Activated naive CD8-positive, alpha-beta T cell treated with anti-CD3 and anti-CD28 coated beads, Interleukin-2, amount 10 ng/mL, durations not matched to agents 7 days and 5 days (primary cell): ENCODE results near the gene VCPKMT. TPM values are rescaled to one million over a fixed set of nuclear protein-coding genes. Genes with fewer than 3 reads are reported as not detected.
"Not testable (repeated sequence)": the region's sequence is repeated elsewhere in the genome, so short reads cannot be mapped to it uniquely, and the experiment has no call there.

ENCODE experiments used
- ATAC-seq: fragments of 150-1000 bp; cut with Tn5 transposase; one replicate; pipeline ENCODE4 v1.10.0; 2021; ENCODE audit warnings: low read depth, moderate library complexity
- POLR2A ChIA-PET: fragments of 350-600 bp; sonication (Branson Sonifier 250); formaldehyde crosslinking; loops from one replicate; lab custom pipeline; 2021; ENCODE audit warnings: antibody characterized with exemption; lab: Charles Lee
- DNase-seq: peaks from one replicate; pipeline ENCODE4 v3.0.0; 2021
- H3K27ac Mint-ChIP-seq: one replicate; pipeline ENCODE4 v1.8.0; 2022; ENCODE audit warnings: mild to moderate bottlenecking, mixed read lengths
- H3K27me3 Mint-ChIP-seq: one replicate; pipeline ENCODE4 v1.8.0; 2022; ENCODE audit warnings: mild to moderate bottlenecking, moderate library complexity, mixed read lengths
- H3K36me3 Mint-ChIP-seq: one replicate; pipeline ENCODE4 v1.8.0; 2021; ENCODE audit warnings: mild to moderate bottlenecking, mixed read lengths
- H3K4me1 Mint-ChIP-seq: one replicate; pipeline ENCODE4 v1.8.0; 2021; ENCODE audit warnings: mixed read lengths
- H3K4me3 Mint-ChIP-seq: one replicate; pipeline ENCODE4 v1.8.0; 2022; ENCODE audit warnings: mild to moderate bottlenecking, moderate library complexity, mixed read lengths
- H3K9me3 Mint-ChIP-seq: one replicate; pipeline ENCODE4 v1.8.0; 2021; ENCODE audit warnings: mixed read lengths
- total RNA-seq, 2 experiments: library from RNA; stranded (reverse); gene quantifications; one replicate each; pipeline ENCODE4 v1.2.3, GENCODE V29; 2021

VCPKMT gene
- total RNA-seq, 2 experiments from 2014 or later = 12.9 to 14.9 TPM

GRCh38 chr14:50088731-50089130, 27.6 kb downstream of the VCPKMT start:
- no peak for ATAC-seq
- DNase-seq = no peak
- Mint-ChIP-seq H3K4me3 (peak overlapping the region; percentile 47), H3K27ac (peak overlapping the region; percentile 91), H3K27me3 (no peaks in the 10 kb centered on the region), H3K36me3 (peaks cover 20% of the 10 kb centered on the region), H3K9me3 (no peaks in the 10 kb centered on the region), H3K4me1 (peaks cover 82% of the 10 kb centered on the region)
- POLR2A ChIA-PET = interaction anchor here (0.6 to 5.7 kb wide), 8 partner anchors 7 to 241 kb away, joined by 3 to 83 read pairs (median 10); no protein-coding TSS in a partner anchor

DNA sequence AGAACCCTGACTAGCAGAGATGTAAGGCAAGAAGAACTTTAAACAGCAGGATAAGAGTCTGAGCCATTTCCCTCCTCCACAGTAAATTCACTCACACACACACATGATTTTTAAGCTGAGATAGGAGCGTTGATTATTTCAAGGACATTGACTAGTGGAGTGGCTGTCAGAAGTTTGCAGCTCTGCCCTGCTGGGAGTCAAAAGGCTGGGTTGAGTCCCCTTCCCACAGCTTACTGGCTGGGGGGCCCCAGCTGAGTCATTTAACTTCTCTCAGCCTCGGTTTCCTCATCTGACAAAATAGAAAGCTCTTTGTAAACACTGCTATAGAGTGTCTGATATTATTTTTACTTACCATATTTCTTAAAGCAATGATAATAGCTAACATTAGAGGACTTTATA, 28.3 kb downstream of the VCPKMT start:
- H3K27me3 Mint-ChIP-seq = no peaks in the 10 kb centered on the region
- H3K4me3 Mint-ChIP-seq = peak overlapping the region; percentile 63
- DNase-seq = no peak
- no peaks in the 10 kb centered on the region for H3K9me3 Mint-ChIP-seq
- H3K27ac Mint-ChIP-seq = peak overlapping the region; percentile 91
- POLR2A ChIA-PET = interaction anchor here (0.7 to 5.7 kb wide), 8 partner anchors 8 to 225 kb away, joined by 3 to 83 read pairs (median 10); partner anchors contain the start of gene ARF6
- no peak for ATAC-seq
- peaks cover 18% of the 10 kb centered on the region for H3K36me3 Mint-ChIP-seq
- peaks cover 81% of the 10 kb centered on the region for H3K4me1 Mint-ChIP-seq

DNA sequence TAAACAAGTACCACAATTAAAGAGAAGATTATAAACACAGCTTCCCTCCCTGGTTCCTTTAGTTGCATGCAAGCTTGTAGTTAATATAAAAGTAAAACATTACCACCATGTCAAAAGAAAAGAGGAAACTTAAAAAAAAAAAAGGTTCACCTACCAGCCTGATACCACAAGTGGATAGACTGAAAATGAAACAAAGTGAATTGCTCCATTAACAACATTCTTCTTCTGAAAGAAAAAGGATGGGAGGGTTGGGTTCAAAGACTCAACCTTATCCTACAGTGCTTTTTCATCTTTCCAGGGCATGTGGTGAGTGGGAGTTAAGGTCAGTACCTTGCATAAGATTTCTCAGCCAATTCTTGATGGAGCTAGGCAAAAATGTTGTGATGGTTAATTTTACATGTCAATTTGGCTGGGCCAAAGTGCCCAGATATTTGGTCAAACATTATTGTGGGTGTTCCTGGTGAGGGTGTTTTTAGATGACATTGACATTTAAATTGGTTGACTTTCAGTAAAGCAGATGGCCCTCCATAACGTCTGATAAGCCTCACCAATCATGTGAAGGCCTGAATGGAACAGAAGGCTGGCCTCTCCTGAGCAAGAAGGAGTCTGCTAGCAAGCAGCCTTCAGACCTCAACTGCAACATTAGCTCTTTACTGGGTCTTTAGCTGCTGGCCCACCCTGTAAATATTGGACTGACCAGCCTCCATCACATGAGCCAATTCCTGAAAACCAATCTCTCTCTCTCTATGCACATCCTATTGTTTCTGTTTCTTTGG, 28.8 kb downstream of the VCPKMT start:
- H3K4me3 Mint-ChIP-seq = peak overlapping the region; percentile 63
- peaks cover 18% of the 10 kb centered on the region for H3K36me3 Mint-ChIP-seq
- DNase-seq = no peak
- POLR2A ChIA-PET = interaction anchor here (0.7 to 5.7 kb wide), 8 partner anchors 9 to 224 kb away, joined by 3 to 83 read pairs (median 10); partner anchors contain the start of gene ARF6
- H3K27me3 Mint-ChIP-seq = no peaks in the 10 kb centered on the region
- peak; percentile 4 for ATAC-seq
- H3K27ac Mint-ChIP-seq = peak overlapping the region; percentile 91
- H3K9me3 Mint-ChIP-seq = no peaks in the 10 kb centered on the region
- H3K4me1 Mint-ChIP-seq = peaks cover 82% of the 10 kb centered on the region

DNA sequence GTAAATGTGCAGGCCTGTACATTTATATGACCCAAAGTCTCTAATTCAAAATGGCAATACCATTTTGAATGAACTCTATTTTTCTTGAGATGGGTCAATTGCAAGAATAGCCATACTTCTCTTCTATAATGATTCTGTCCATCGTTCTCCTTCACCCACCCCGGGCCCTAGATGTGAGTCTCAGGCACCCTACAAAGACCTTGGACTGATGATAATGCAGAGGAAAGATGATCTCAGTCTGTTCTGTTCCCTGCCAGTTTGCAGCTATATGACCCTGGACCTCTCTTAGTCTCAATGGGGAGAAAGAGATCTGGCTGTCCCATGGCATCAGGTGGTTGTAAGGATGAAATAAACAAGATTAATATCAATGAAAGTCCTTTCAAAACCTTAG, 30.1 kb downstream of the VCPKMT start:
- POLR2A ChIA-PET = interaction anchor here (0.9 to 5.7 kb wide), 14 partner anchors 10 to 465 kb away, joined by 3 to 83 read pairs (median 7); partner anchors contain the start of genes ARF6, MGAT2, NEMF and RPL36AL
- peaks cover 18% of the 10 kb centered on the region for H3K36me3 Mint-ChIP-seq
- no peaks in the 10 kb centered on the region for H3K27me3 Mint-ChIP-seq
- no peaks in the 10 kb centered on the region for H3K9me3 Mint-ChIP-seq
- H3K4me1 Mint-ChIP-seq = peaks cover 78% of the 10 kb centered on the region
- ATAC-seq (no peak), DNase-seq (no peak)
- peak overlapping the region; percentile 94 for H3K27ac Mint-ChIP-seq
- peak overlapping the region; percentile 69 for H3K4me3 Mint-ChIP-seq

DNA sequence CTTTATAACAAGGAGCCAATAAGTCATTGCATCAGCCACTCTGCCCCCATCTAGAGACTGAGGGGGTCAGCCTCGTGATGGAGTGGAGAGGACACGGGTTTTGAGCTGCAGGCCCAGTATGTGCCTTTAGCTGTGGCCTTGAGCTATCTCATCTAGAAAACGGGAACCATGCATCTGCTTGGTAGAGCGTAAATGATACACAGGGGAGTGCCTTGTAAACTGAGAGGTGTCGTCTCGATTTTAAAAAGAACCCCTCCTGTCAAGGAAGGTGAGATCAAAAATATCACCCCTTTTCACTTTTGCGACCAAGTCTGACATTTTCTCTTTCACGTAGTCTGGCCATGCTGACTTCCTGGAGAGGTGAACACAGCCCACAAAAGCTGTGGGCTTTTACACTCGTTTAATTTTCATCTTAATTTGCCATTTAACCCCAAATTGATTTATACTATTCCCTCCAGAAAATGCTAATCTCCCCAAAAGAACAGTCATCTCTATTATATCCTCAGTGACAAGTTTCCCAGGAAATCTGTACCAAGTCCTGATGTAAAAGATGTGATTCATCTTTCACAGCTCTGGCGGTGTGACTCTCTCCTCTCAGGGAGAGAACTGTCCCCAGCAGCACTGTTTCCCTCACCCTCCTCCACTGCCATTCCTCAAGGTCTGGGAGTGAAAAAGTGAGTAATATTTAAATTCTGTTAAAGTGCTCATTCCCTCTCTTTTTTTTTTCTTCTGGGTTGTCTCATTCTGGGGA, 30.6 kb downstream of the VCPKMT start:
- no peaks in the 10 kb centered on the region for H3K27me3 Mint-ChIP-seq
- peak overlapping the region; percentile 69 for H3K4me3 Mint-ChIP-seq
- no peak for ATAC-seq
- H3K4me1 Mint-ChIP-seq = peaks cover 76% of the 10 kb centered on the region
- no peaks in the 10 kb centered on the region for H3K9me3 Mint-ChIP-seq
- peaks cover 13% of the 10 kb centered on the region for H3K36me3 Mint-ChIP-seq
- peak overlapping the region; percentile 94 for H3K27ac Mint-ChIP-seq
- POLR2A ChIA-PET = interaction anchor here (0.7 to 5.7 kb wide), 16 partner anchors 10 to 465 kb away, joined by 3 to 83 read pairs (median 4); partner anchors contain the start of genes KLHDC2, MGAT2, NEMF and RPL36AL
- no peak for DNase-seq

- DNase-seq (no peak), ATAC-seq (no peak)
- no peaks in the 10 kb centered on the region for H3K9me3 Mint-ChIP-seq
- POLR2A ChIA-PET = interaction anchor here (0.6 to 5.7 kb wide), 8 partner anchors 22 to 317 kb away, joined by 3 to 83 read pairs (median 6); partner anchors contain the start of gene KLHDC2
- H3K36me3 Mint-ChIP-seq = peaks cover 8% of the 10 kb centered on the region
- peak overlapping the region; percentile 69 for H3K4me3 Mint-ChIP-seq
- H3K27me3 Mint-ChIP-seq = no peaks in the 10 kb centered on the region
- peaks cover 69% of the 10 kb centered on the region for H3K4me1 Mint-ChIP-seq
- peak overlapping the region; percentile 94 for H3K27ac Mint-ChIP-seq
These were observed 31.7 kb downstream of the VCPKMT start for GRCh38 chr14:50084666-50085065.

- Mint-ChIP-seq H3K4me3 (peak overlapping the region; percentile 95), H3K36me3 (peaks cover 11% of the 10 kb centered on the region), H3K9me3 (no peaks in the 10 kb centered on the region), H3K4me1 (peaks cover 65% of the 10 kb centered on the region), H3K27ac (peak overlapping the region; percentile 94), H3K27me3 (no peaks in the 10 kb centered on the region)
- ATAC-seq (peak; percentile 43), DNase-seq (peak; percentile 66)
- POLR2A ChIA-PET = interaction anchor here (0.6 to 5.7 kb wide), 18 partner anchors 9 to 222 kb away, joined by 3 to 178 read pairs (median 30); partner anchors contain the start of gene ARF6
These were observed 32.7 kb downstream of the VCPKMT start for GRCh38 chr14:50083467-50084337.

- peak overlapping the region; percentile 94 for H3K27ac Mint-ChIP-seq
- H3K9me3 Mint-ChIP-seq = peaks cover 2% of the 10 kb centered on the region
- H3K36me3 Mint-ChIP-seq = peaks cover 15% of the 10 kb centered on the region
- H3K27me3 Mint-ChIP-seq = no peaks in the 10 kb centered on the region
- H3K4me1 Mint-ChIP-seq = peaks cover 60% of the 10 kb centered on the region
- POLR2A ChIA-PET = interaction anchor here (0.6 to 4.0 kb wide), 24 partner anchors 10 to 484 kb away, joined by 3 to 178 read pairs (median 16); partner anchors contain the start of genes ARF6, LRR1 and NEMF
- peak; percentile 75 for ATAC-seq
- H3K4me3 Mint-ChIP-seq = peak overlapping the region; percentile 95
- DNase-seq = peak; percentile 75
These were observed 33.4 kb downstream of the VCPKMT start for GRCh38 chr14:50082784-50083466.

DNA sequence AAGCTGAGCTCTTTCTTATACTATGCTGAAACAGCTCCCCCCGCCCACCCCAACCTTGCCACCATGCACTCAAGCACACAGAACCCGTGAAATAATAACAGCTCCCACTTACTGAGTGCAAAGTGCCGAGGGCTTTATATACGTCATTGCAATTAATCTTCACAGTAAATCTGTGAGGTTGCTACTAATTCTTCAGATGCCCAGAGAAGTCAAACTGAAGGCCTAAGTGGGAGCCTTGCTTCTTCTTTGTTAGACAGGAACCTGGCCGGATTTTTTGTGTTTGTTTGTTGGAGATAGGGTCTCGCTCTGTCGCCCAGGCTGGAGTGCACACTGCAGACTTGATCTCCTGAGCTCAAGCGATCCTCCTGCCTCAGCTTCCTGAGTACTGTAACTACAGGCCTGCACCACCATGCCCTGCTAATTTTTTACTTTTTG, 34.0 kb downstream of the VCPKMT start:
- peaks cover 2% of the 10 kb centered on the region for H3K9me3 Mint-ChIP-seq
- DNase-seq (peak; percentile 52), ATAC-seq (peak; percentile 43)
- peaks cover 18% of the 10 kb centered on the region for H3K36me3 Mint-ChIP-seq
- H3K27me3 Mint-ChIP-seq = no peaks in the 10 kb centered on the region
- H3K4me3 Mint-ChIP-seq = peak overlapping the region; percentile 95
- POLR2A ChIA-PET = interaction anchor here (0.5 to 4.0 kb wide), 26 partner anchors 10 to 483 kb away, joined by 3 to 178 read pairs (median 11); partner anchors contain the start of genes ARF6, LRR1 and NEMF
- peak overlapping the region; percentile 94 for H3K27ac Mint-ChIP-seq
- H3K4me1 Mint-ChIP-seq = peaks cover 56% of the 10 kb centered on the region

DNA sequence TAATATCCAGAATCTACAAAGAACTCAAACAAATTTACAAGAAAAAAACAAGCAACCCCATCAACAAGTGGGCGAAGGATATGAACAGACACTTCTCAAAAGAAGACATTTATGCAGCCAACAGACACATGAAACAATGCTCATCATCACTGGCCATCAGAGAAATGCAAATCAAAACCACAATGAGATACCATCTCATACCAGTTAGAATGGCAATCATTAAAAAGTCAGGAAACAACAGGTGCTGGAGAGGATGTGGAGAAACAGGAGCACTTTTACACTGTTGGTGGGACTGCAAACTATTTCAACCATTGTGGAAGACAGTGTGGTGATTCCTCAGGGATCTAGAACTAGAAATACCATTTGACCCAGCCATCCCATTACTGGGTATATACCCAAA, 37.3 kb downstream of the VCPKMT start:
- Mint-ChIP-seq H3K36me3 (peaks cover 32% of the 10 kb centered on the region), H3K4me1 (peaks cover 44% of the 10 kb centered on the region), H3K27ac (peak overlapping the region; percentile 22)
- ATAC-seq, DNase-seq, H3K9me3 Mint-ChIP-seq, POLR2A ChIA-PET, H3K4me3 Mint-ChIP-seq, H3K27me3 Mint-ChIP-seq: not testable (repeated sequence)

DNA sequence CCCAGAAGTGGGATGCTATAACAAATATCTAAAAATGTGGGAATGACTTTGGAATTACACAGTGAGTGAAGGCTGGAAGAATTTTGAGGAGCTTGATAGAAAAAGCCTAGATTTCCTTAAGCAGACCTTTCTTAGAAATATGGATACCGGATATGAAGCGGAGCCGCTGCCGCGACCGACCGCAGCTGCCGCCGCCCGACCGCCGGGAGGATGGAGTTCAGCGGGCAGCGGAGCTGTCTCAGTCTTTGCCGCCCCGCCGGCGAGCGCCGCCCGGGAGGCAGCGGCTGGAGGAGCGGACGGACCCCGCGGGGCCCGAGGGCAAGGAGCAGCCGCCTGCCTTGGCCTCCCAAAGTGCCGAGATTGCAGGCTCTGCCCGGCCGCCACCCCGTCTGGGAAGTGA, 42.7 kb downstream of the VCPKMT start:
- not testable (repeated sequence) for ATAC-seq, H3K9me3 Mint-ChIP-seq, H3K27ac Mint-ChIP-seq, H3K4me3 Mint-ChIP-seq, DNase-seq, H3K27me3 Mint-ChIP-seq
- H3K36me3 Mint-ChIP-seq = peaks cover 36% of the 10 kb centered on the region
- H3K4me1 Mint-ChIP-seq = peaks cover 29% of the 10 kb centered on the region
- POLR2A ChIA-PET = interaction anchor here (1.1 to 2.9 kb wide), 2 partner anchors 8 to 11 kb away, joined by 3 to 17 read pairs; no protein-coding TSS in a partner anchor
